Heart left ventricle (tissue), 16 donors: ENCODE results near the gene ACE. TPM values are rescaled to one million over a fixed set of nuclear protein-coding genes. Genes with fewer than 3 reads are reported as not detected.

Experiments
- ATAC-seq, 4 donors: fragments of 200-7000 bp; cut with Tn5 transposase; one replicate each; pipeline ENCODE4 v1.9.1; 2020 to 2022; ENCODE audit warnings: moderate library complexity in 4 of 4, mild to moderate bottlenecking in 3 of 4, moderate number of reproducible peaks in 1 of 4
- DNase-seq, 5 donors: peaks; one replicate each; pipeline ENCODE4 v3.0.0-alpha.2; 2020
- H3K27ac ChIP-seq, 12 donors: fragments of 200-600 bp; sonication (generic) in 4 of 12; one replicate each; pipeline versions ENCODE4 v1.5.0 to v1.8.0; 2016 to 2022; ENCODE audit warnings: mild to moderate bottlenecking in 2 of 12
- H3K27me3 ChIP-seq, 9 donors: fragments of 200-600 bp; sonication (generic) in 2 of 9; one replicate each; pipeline versions ENCODE4 v1.5.1 to v1.8.0; 2016 to 2022; ENCODE audit warnings: mild to moderate bottlenecking in 3 of 9
- H3K36me3 ChIP-seq, 9 donors: fragments of 200-600 bp; sonication (generic) in 2 of 9; one replicate each; pipeline versions ENCODE4 v1.5.0 to v1.8.0; 2018 to 2022; ENCODE audit warnings: mild to moderate bottlenecking in 2 of 9
- H3K4me1 ChIP-seq, 12 donors: fragments of 200-600 bp; sonication (generic) in 4 of 12; one replicate each; pipeline versions ENCODE4 v1.5.0 to v1.8.0; 2016 to 2022; ENCODE audit warnings: mild to moderate bottlenecking in 3 of 12
- H3K4me3 ChIP-seq, 12 donors: fragments of 200-600 bp; sonication (generic) in 4 of 12; one replicate each; pipeline versions ENCODE4 v1.5.0 to v1.8.0; 2017 to 2022; ENCODE audit warnings: mild to moderate bottlenecking in 9 of 12, moderate library complexity in 4 of 12
- H3K9me3 ChIP-seq, 12 donors: fragments of 200-600 bp; sonication (generic) in 4 of 12; one replicate each; pipeline versions ENCODE4 v1.5.0 to v1.8.0; 2016 to 2022; ENCODE audit warnings: mild to moderate bottlenecking in 1 of 12
- POLR2A ChIP-seq, 2 donors: fragments of 450-650 bp; IDR thresholded peaks; one replicate each; pipeline ENCODE4 v1.6.1; 2017; ENCODE audit warnings: antibody characterized with exemption in 2 of 2, mild to moderate bottlenecking in 2 of 2, moderate library complexity in 2 of 2
- WGBS, 4 donors: extraction: QIAGEN DNeasy Blood & Tissue Kit in 2 of 4; methylation state at CpG; one replicate each; pipeline versions ENCODE4 v1.1.5 to v1.1.7; 2013 to 2018; 5-methylcytosine and 5-hydroxymethylcytosine counted together
- intact Hi-C, 10 donors: fragments of 100-400 bp; cut with DNase I; formaldehyde crosslinking; loops; one replicate each; pipeline versions ENCODE4 v1.11.1 to v1.14.2; 2022
- polyA plus RNA-seq, 2 donors: library from polyadenylated mRNA; stranded (reverse); fragments of 200-250 nt; gene quantifications; one replicate each; pipeline ENCODE4 v1.2.3, GENCODE V29; 2013
- total RNA-seq, 9 donors: library from RNA; depleted of rRNA in 2 of 9; stranded (reverse); fragments of >200 nt in 2 of 9; fragmentation: NEBNext Ultra II Directional in 3 of 9; extraction: Animal tissue kit (Norgen Biotek cat#: 25700) in 3 of 9; gene quantifications; one replicate each; pipeline versions ENCODE4 v1.1.0 to v1.2.4, GENCODE V29; 2016 to 2023
- TF ChIP-seq, protein P1 (sequence below), 12 donors: fragments of 200-600 bp; sonication (generic) in 4 of 12; IDR thresholded peaks; one replicate each; pipeline versions ENCODE4 v1.5.0 to v1.8.0; 2018 to 2022; ENCODE audit warnings: antibody characterized with exemption in 12 of 12, mild to moderate bottlenecking in 5 of 12
- donor health status: ischemic (EF 13 %, LVEDD 7.1; RV severe dilation, severe dysfunction).
- donor health status: healthy with polysubstance abuse.
- donor health status: DM: no; HTN: yes; CAD: no.
- donor health status: DM: no; HTN: no; CAD: no.
- donor health status: ischemic (EF 25% LVEDD 6.9; RV normal size, moderate dysfunction).
- donor health status: ischemic (EF 25% LVEDD 5.7; RV mildly dilated, moderate dysfunction).
- donor health status: healthy.
- donor health status: DM: yes; HTN: yes; CAD: no.
- donor health status: ischemic (EF 35%, LVEDD 5.7; RV mildly dilated, moderate dysfunction).
- donor health status: nonischemic (EF 11% LVEDD 7.7; RV severe dilation, severe dysfunction).
- donor health status: DM: yes; HTN: yes; CAD: no.
- donor health status: PGD.
- donor health status: ischemic (EF 29% LVEDD 5.4; RV normal size, mild dysfunction).
- donor health status: nonischemic (EF 23%, LVEDD 6.1; RV moderate dilation, normal function).

ACE gene
- total and polyA plus RNA-seq, 11 donors: 1.6 to 42.3 (median 7.6) TPM

DNA sequence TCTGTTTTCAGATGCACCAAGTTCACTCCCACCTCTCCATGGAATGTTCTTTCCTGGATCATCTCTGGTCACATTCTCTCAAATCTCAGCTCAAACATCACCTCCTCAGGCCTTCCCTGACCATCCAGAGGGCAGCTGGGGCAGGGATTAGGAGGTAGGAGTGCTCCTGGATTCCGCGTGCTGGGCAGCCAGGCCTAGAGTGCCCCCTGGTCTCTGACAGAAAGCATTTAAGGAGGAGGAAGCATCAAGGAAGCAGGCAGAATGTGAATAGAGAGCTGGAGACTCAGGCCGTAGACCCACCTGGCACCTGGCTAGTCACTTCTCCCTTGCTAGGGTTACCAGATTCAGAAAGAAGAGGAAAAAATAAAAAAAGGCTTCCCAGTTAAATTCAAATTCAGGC is 28.2 kb upstream of the ACE start:
- 80 to 88% (median 85%) methylated on average over 3 of the region's 3 CpGs for WGBS, 4 donors
- ATAC-seq: no peak
- no peak for TF ChIP-seq POLR2A (IDR thresholded peaks at IDR 0.05)
- TF ChIP-seq, protein P1, sequence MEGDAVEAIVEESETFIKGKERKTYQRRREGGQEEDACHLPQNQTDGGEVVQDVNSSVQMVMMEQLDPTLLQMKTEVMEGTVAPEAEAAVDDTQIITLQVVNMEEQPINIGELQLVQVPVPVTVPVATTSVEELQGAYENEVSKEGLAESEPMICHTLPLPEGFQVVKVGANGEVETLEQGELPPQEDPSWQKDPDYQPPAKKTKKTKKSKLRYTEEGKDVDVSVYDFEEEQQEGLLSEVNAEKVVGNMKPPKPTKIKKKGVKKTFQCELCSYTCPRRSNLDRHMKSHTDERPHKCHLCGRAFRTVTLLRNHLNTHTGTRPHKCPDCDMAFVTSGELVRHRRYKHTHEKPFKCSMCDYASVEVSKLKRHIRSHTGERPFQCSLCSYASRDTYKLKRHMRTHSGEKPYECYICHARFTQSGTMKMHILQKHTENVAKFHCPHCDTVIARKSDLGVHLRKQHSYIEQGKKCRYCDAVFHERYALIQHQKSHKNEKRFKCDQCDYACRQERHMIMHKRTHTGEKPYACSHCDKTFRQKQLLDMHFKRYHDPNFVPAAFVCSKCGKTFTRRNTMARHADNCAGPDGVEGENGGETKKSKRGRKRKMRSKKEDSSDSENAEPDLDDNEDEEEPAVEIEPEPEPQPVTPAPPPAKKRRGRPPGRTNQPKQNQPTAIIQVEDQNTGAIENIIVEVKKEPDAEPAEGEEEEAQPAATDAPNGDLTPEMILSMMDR (IDR thresholded peaks at IDR 0.05): no peak
- Histone ChIP-seq H3K36me3 (no peaks in the 10 kb centered on the region), H3K27me3 (no peaks in the 10 kb centered on the region), H3K9me3 (no peaks in the 10 kb centered on the region), H3K27ac (peak overlapping the region in 3 of 12 donors; percentile 39 to 93 (median 92)), H3K4me3 (no peak overlapping the region), H3K4me1 (peaks cover 3 to 72% (median 38%) of the 10 kb centered on the region in 12 donors)
- no peak for DNase-seq
- intact Hi-C loops: loop anchor here in 2 of 10 donors (5.0 to 10.0 kb wide), 2 partner anchors 96 to 104 kb away; partner anchors contain the start of gene DCAF7 (in 1 of the 2)

DNA sequence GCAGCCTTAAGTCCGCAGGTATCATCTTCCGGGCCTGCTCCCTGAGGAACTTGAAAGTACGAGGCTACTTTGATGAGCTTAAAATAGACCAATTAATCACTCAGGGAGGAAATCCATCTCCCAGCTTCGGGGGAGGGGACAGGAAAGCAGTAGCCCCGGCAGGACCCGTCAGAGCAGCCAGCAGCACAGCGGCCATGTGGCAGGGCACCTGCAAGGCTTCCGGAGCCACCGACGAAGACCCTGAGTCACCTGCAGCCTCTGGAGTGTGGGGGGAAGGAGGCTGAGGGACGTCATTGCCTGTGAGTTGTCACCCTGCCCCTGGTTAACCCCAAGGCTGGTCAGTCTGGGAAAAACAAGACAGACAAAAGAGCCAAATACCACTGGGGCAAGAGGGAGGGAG is 26.3 kb upstream of the ACE start:
- Histone ChIP-seq H3K36me3 (no peaks in the 10 kb centered on the region), H3K27ac (peak overlapping the region in 1 of 12 donors; percentile 23), H3K27me3 (no peaks in the 10 kb centered on the region), H3K9me3 (no peaks in the 10 kb centered on the region), H3K4me3 (no peak overlapping the region), H3K4me1 (peaks cover 3 to 69% (median 36%) of the 10 kb centered on the region in 12 donors)
- WGBS, 4 donors: 34 to 83% (median 44%) methylated on average over 7 to 11 of the region's 11 CpGs
- no peak for DNase-seq
- intact Hi-C loops: no loop called here
- TF ChIP-seq POLR2A (IDR thresholded peaks at IDR 0.05): no peak
- TF ChIP-seq, protein P1 (IDR thresholded peaks at IDR 0.05): no peak
- peak in 1 of 4 donors; percentile 57 for ATAC-seq

DNA sequence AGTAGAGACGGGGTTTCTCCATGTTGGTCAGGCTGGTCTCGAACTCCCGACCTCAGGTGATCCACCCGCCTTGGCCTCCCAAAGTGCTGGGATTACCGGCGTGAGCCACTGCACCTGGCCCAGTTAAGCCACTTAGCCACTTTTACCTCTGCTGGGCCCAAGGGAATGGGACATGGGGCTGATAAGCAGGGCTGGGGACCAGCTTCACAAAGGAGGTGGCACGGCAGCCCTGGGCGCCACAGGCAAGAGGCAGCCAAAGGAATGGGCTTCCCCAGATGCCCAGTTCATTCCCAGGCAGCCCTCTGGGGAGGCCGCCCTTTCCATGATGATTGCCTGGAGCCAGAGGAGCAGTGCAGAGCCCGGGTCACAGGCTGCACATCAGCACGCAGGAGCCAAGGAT is 25.7 kb upstream of the ACE start:
- H3K27me3 ChIP-seq: no peaks in the 10 kb centered on the region
- DNase-seq (no peak), ATAC-seq (no peak)
- peaks cover 3 to 65% (median 35%) of the 10 kb centered on the region in 12 donors for H3K4me1 ChIP-seq
- TF ChIP-seq POLR2A (IDR thresholded peaks at IDR 0.05): no peak
- TF ChIP-seq, protein P1 (IDR thresholded peaks at IDR 0.05): no peak
- H3K4me3 ChIP-seq: no peak overlapping the region
- intact Hi-C loops: no loop called here
- H3K36me3 ChIP-seq: no peaks in the 10 kb centered on the region
- H3K9me3 ChIP-seq: no peaks in the 10 kb centered on the region
- 92 to 96% (median 94%) methylated on average over 11 of the region's 11 CpGs for WGBS, 4 donors
- no peak overlapping the region for H3K27ac ChIP-seq

DNA sequence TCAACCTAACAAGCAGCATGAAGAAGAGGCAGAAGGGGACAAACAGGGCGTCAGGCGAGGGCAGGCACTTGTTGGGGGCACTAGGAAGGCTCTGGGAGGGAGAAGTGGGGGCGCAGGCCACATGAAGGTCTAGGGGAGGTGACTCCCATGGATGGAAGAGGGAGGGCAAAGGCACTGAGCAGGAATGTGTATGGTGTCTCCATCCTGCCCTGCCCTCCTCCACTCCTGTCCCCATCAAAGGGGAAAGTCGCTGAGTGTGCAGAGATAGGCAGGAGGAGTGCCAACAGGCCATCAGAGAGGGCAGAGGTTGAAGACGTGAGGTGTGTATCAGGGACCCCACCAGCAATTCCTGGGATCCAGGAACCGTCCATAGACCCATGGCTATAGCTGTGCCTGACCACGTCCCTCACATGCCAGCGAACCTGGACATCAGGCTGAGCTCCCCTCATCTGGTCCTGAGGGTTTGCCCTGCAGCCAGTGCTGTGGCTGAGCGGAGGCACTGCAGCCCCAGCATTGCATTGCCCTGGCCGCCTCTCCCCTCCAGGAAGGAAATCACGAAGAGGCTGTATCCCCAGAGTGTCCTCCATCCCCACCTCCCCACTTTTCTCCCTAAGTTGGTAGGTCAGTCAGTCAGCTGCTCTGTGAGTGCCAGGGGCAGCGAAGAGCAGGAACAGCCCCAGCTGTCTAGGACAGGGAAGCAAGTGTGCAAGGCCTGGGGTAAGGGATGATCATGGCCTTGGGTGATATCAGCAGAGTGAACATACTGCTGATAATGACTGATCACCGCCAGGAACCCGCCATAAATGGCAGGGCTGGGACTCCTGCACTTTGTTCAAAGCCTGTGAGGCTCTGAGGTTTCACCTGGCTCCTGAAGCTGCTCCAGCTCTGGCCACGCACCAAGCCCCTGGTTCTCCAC is 24.6 kb upstream of the ACE start:
- Histone ChIP-seq H3K27me3 (no peaks in the 10 kb centered on the region), H3K4me3 (no peak overlapping the region), H3K4me1 (peaks cover 0 to 54% (median 26%) of the 10 kb centered on the region in 12 donors), H3K27ac (no peak overlapping the region), H3K36me3 (no peaks in the 10 kb centered on the region), H3K9me3 (no peaks in the 10 kb centered on the region)
- DNase-seq (no peak), ATAC-seq (no peak)
- 72 to 80% (median 80%) methylated on average over 13 to 15 of the region's 15 CpGs for WGBS, 4 donors
- TF ChIP-seq, protein P1 (IDR thresholded peaks at IDR 0.05): no peak
- TF ChIP-seq POLR2A (IDR thresholded peaks at IDR 0.05): no peak
- intact Hi-C loops: no loop called here
